OCI-LY1 (cell line): Measurements from ENCODE around the gene C1orf105.
"Not testable (repeated sequence)": the region's sequence is repeated elsewhere in the genome, so short reads cannot be mapped to it uniquely, and the experiment has no call there.

Experiments
- EZH2 ChIP-seq: fragments of 200-600 bp; sonication (generic), shearing (Covaris generic); IDR thresholded peaks from 2 replicates; pipeline ENCODE4 v1.8.0; 2017; ENCODE audit warnings: borderline replicate concordance, mixed run types, mild to moderate bottlenecking, antibody characterized with exemption, low read length, moderate library complexity, mixed read lengths
- TF ChIP-seq, protein P1 (sequence below): fragments of 200-600 bp; sonication (generic), shearing (Covaris generic); IDR thresholded peaks from 2 replicates; pipeline ENCODE4 v1.5.1; 2017; ENCODE audit warnings: mild to moderate bottlenecking, antibody characterized with exemption, low read length, moderate library complexity, mixed read lengths

DNA sequence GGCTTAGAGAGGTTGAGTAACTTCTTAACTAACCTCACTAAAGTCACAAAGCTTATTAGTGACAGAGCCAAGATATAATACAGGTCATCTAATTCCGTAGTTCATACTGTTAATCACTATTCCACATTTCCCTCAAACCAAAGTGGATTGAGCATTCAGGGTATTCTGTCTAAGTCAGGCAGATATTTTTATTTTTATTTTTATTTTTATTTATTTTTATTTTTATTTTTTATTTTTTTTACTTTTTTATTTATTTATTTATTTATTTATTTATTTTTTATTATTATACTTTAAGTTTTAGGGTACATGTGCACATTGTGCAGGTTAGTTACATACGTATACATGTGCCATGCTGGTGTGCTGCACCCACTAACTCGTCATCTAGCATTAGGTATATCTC is 48.8 kb upstream of the C1orf105 start:
- TF ChIP-seq, protein P1, sequence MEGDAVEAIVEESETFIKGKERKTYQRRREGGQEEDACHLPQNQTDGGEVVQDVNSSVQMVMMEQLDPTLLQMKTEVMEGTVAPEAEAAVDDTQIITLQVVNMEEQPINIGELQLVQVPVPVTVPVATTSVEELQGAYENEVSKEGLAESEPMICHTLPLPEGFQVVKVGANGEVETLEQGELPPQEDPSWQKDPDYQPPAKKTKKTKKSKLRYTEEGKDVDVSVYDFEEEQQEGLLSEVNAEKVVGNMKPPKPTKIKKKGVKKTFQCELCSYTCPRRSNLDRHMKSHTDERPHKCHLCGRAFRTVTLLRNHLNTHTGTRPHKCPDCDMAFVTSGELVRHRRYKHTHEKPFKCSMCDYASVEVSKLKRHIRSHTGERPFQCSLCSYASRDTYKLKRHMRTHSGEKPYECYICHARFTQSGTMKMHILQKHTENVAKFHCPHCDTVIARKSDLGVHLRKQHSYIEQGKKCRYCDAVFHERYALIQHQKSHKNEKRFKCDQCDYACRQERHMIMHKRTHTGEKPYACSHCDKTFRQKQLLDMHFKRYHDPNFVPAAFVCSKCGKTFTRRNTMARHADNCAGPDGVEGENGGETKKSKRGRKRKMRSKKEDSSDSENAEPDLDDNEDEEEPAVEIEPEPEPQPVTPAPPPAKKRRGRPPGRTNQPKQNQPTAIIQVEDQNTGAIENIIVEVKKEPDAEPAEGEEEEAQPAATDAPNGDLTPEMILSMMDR = not testable (repeated sequence)
- TF ChIP-seq EZH2 = not testable (repeated sequence)
